Retinal pigment epithelial cell (primary cell): ENCODE results near the gene PTPRN2.

ENCODE experiments used
- DNase-seq: peaks from one replicate; pipeline ENCODE4 v3.0.0-alpha.2; 2010; ENCODE audit warnings: low read depth
- H3K4me3 ChIP-seq: 2 replicates; pipeline ENCODE4 v1.5.1; 2011; ENCODE audit warnings: mild to moderate bottlenecking, low read length, control low read depth, moderate library complexity
- TF ChIP-seq, protein P1 (sequence below): conservative IDR thresholded peaks from 2 replicates; pipeline ENCODE4 v1.5.1; 2011; ENCODE audit warnings: low read depth, low read length, control low read depth, inconsistent platforms

The PTPRN2 gene

DNA sequence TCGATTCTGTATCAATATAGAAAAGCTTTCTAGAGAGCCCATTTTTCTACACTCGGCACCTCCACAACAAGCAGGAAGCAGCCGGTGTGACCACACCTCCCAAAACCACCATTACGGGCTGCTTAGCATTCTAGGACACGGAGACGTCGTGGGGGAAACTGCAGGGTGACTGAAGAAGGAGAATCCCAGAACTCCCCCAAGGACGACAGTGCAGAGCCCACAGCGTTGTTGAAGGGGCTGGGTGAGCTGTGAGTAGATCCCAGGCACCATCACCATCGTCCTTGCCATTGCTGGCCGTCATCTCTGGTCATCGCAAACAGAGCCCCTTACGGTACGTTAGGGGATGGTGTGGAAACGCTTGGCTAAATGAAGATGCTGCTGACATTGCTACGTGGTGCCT lies 351.8 kb downstream of the PTPRN2 start:
- no peak overlapping the region for H3K4me3 ChIP-seq
- DNase-seq: no peak
- TF ChIP-seq, protein P1, sequence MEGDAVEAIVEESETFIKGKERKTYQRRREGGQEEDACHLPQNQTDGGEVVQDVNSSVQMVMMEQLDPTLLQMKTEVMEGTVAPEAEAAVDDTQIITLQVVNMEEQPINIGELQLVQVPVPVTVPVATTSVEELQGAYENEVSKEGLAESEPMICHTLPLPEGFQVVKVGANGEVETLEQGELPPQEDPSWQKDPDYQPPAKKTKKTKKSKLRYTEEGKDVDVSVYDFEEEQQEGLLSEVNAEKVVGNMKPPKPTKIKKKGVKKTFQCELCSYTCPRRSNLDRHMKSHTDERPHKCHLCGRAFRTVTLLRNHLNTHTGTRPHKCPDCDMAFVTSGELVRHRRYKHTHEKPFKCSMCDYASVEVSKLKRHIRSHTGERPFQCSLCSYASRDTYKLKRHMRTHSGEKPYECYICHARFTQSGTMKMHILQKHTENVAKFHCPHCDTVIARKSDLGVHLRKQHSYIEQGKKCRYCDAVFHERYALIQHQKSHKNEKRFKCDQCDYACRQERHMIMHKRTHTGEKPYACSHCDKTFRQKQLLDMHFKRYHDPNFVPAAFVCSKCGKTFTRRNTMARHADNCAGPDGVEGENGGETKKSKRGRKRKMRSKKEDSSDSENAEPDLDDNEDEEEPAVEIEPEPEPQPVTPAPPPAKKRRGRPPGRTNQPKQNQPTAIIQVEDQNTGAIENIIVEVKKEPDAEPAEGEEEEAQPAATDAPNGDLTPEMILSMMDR: no peak

DNA sequence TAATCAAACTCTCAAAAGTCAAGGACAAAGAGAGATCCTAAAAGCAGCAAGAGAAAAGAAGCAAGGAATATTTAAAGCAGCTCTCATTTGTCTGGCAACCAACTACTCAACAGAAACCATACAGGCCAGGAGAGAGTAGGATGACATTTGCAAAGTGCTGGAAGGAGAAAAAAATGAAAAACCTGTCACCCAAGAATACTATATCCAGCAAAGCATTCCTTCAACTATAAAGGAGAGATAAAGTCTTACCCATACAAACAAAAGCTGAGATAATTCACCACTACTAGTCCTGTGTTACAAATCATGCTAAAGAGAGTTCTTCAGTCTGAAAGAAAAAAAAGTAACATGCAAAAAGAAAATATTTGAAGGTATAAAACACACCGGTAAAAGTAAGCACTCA lies 357.7 kb downstream of the PTPRN2 start:
- DNase-seq: no peak
- H3K4me3 ChIP-seq: no peak overlapping the region

DNA sequence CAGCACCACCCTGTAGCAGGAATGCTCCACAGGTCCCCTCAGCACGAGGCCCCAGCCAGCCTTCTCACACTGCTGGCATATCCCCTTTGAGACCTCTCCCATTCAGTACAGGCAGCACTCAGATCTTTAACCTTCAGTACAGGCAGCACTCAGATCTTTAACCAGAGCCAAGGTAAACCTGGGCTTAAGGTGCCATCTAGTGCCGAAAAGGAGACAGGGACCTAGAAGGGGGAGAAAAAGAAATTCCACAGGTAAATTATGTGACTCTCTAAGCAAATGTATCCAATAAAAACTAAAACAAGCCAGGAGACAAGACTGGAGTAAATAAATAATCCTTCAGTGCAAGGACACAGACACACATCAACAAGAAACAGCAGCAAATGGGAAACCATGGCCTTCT lies 358.6 kb downstream of the PTPRN2 start:
- H3K4me3 ChIP-seq: no peak overlapping the region

More for the DNA sequence above, 357.7 kb downstream of the PTPRN2 start:
- TF ChIP-seq, protein P1: no peak

DNA sequence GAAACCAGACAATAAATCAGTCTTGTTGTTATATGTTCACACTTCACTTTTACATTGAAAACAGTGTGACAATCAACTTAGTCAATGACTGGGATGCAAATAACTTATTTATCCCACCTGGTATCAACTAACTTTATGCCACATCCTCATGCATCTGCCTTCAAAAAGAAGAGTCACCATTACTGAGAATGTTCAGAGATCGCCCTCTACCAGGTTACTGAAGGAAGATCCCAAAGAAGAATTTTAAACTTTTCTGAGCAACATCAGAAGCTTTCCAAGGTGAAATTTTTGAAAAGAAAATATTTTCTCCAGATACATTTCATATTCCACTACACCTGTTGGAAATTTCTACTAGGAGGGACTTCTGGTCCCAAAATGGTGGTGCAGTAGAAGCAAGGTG lies 359.5 kb downstream of the PTPRN2 start:
- TF ChIP-seq, protein P1: no peak
- H3K4me3 ChIP-seq: no peak overlapping the region
- no peak for DNase-seq

More for the DNA sequence above, 358.6 kb downstream of the PTPRN2 start:
- no peak for DNase-seq
- TF ChIP-seq, protein P1: no peak

DNA sequence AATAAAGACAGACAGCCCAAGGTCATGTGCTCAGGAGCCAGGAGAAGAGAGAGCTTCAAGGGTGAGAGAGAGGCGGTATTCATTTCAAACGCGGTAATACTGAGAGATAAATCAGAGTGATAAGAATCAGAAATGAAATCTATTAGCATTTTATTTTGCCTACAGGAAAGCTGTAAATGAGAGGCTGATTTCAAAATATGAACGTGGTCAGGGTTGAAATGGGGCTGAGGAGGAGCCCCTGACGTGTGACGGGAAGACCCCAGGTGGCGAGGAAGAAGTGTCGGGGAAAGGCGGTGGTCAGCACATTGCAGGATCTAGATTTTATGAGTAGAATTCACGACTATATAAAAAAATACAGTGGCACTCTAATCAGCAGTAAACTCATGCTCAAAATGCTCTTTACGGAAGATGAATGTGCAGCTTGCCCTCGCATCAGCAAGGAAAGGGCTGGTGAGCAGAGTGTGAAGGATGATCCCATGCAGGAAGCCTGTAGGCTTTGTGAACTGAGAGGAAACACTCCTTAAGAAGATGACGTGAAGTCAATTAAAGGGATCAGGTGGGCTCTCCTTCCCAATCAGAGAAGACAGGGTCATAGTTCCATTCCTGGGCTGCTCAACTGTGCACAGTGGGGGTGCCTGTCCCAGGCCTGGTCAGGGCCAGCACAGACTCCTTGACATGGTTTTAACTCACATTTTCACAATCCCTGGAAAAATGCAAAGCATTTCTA lies 360.2 kb downstream of the PTPRN2 start:
- H3K4me3 ChIP-seq: no peak overlapping the region
- TF ChIP-seq, protein P1: no peak
- no peak for DNase-seq

DNA sequence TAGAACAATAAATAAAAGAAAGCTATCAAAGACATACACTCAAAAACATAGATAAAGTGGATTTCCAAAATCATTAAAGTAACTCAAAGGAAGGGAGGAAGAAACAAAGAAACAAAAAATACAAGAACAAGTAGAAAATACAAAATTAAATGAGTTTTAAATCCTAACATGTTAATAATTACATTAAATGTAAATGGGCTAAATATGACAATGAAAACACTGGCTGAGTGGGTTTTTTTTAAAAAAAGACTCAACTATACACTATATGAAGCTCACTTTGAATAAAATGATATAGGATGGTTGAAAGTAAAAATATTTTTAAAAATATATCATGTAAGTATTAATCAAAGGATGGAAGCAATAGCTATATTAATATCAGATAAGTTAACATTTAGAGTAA lies 371.4 kb downstream of the PTPRN2 start:
- TF ChIP-seq, protein P1: no peak
- DNase-seq: no peak
- no peak overlapping the region for H3K4me3 ChIP-seq

DNA sequence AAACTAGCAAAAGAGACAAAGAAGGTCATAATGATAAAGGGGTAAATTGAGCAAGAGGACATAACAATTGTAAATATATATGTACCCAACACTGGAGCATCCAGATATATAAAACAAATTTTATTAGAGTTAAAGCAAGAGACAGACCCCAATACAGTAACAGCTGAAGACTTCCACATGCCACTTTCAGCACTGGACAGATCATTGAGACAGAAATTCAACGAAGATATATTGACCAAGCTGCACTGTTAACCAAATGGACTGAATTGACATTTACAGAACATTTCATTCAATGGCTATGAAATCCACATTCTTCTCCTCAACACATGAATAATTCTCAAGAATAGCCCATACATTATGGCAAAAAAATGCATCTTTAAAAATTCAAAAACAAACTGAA lies 378.2 kb downstream of the PTPRN2 start:
- TF ChIP-seq, protein P1: no peak
- H3K4me3 ChIP-seq: no peak overlapping the region
- no peak for DNase-seq
